Activated naive CD4-positive, alpha-beta T cell treated with anti-CD3 and anti-CD28 coated beads, Interleukin-2, amount 10 ng/mL, durations not matched to agents 7 days and 5 days (primary cell): ENCODE results near the gene ABCB8.
A peak's percentile ranks its signal among the peaks of the same experiment; 100 is the strongest.

Source experiments
- CTCF ChIA-PET: fragments of 350-600 bp; sonication (Branson Sonifier 250); formaldehyde crosslinking; loops from one replicate; lab custom pipeline; 2021; ENCODE audit warnings: antibody characterized with exemption; lab: Charles Lee
- DNase-seq: peaks from one replicate; pipeline ENCODE4 v3.0.0-alpha.2; 2020
- H3K27ac Mint-ChIP-seq: one replicate; pipeline ENCODE4 v1.8.0; 2021; ENCODE audit warnings: mild to moderate bottlenecking, moderate library complexity, mixed read lengths
- H3K27me3 Mint-ChIP-seq: one replicate; pipeline ENCODE4 v1.8.0; 2021; ENCODE audit warnings: mild to moderate bottlenecking, mixed read lengths
- H3K36me3 Mint-ChIP-seq: one replicate; pipeline ENCODE4 v1.8.0; 2021; ENCODE audit warnings: mixed read lengths
- H3K4me1 Mint-ChIP-seq: one replicate; pipeline ENCODE4 v1.8.0; 2021; ENCODE audit warnings: mixed read lengths
- H3K4me3 Mint-ChIP-seq: one replicate; pipeline ENCODE4 v1.8.0; 2021; ENCODE audit warnings: mild to moderate bottlenecking, moderate library complexity, mixed read lengths
- H3K9me3 Mint-ChIP-seq: one replicate; pipeline ENCODE4 v1.8.0; 2021; ENCODE audit warnings: mixed read lengths

Gene ABCB8

DNA sequence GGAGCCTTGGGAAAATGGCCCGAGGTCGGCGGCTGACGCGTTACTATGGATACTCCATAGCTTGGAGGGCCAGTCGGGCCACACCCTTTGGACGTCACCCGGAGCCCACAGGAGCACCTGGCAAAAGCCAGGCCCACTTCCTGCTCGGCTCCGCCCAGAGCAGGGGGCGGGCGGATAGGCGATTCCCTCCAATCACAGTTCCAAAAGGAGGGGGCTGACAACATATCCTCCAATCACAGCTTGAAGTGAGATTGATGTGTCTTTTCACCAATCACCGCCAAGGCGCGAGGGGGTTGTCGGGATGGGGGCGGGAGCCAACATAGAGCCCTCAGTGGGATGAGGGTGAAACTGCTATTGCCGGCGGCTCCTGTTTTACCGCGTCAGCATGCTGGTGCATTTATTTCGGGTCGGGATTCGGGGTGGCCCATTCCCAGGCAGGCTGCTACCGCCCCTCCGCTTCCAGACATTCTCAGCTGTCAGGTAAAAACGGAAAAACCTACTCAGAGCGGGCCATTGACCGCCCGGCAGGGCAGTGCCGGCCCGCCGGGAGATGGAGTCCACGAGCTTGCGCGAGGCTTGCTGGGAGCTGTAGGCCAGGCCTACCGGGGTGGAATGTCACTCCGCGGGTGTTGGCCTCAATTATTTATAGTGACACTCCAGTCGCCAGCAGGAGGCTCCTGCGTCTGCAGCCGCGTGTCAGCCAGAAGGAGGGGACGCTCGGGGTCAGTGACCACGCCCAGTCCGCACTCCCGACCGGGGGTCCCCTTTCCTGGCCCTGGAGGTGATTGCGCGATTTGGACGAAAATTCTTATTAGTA is at the start of gene ABCB8:
Gene ABCB8, plus strand, starts transcription at position 320 of the 817 bp plus-strand sequence. Its CDS starts 66 bp downstream, at position 386.
- CTCF ChIA-PET: interaction anchor here (0.6 to 2.5 kb wide), 11 partner anchors 9 to 276 kb away, joined by 3 to 9 read pairs (median 3); no protein-coding TSS in a partner anchor

DNA sequence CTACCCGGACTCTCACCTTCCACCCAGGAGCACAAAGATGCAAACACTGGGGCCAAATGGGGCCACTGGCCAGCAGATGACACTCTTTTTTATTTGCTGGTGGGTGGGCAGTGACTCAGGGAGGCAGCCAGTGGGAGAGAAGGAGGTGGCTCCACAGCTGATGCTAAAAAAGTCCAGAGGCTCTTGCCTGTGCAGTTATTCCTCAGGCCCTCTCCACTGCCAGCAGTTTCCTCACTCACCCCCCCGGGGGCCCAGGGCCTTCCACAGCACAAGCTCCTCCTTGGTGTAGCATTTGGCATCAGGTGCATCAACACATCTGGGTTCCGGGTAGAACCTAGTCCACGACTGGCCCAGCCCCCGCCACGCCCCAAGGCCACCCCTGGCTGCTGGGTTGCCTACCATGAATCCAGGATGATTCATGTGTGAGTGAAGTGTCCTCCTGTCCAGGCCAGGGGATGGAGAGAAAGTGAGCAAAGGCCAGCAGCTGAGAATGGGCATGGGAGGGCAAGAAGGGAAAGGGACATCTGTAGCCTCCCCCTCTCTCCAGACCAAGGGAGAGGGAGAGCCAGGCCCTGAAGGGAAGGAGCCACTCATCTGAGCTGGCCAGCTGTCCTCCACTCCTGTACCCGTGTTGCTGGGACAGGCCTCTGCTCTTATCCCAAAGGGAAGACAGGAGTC is 48.4 kb upstream of the ABCB8 start:
- H3K27ac Mint-ChIP-seq: no peak overlapping the region
- H3K9me3 Mint-ChIP-seq: no peaks in the 10 kb centered on the region
- CTCF ChIA-PET: interaction anchor here (0.7 to 2.3 kb wide), 8 partner anchors 9 to 131 kb away, joined by 3 to 11 read pairs (median 4); no protein-coding TSS in a partner anchor
- H3K4me1 Mint-ChIP-seq: peaks cover 30% of the 10 kb centered on the region
- peaks cover 92% of the 10 kb centered on the region for H3K27me3 Mint-ChIP-seq
- H3K4me3 Mint-ChIP-seq: no peak overlapping the region
- H3K36me3 Mint-ChIP-seq: peaks cover 5% of the 10 kb centered on the region
- no peak for DNase-seq

More for the DNA sequence above, at the start of gene ABCB8:
- peak; percentile 99 for DNase-seq
- H3K9me3 Mint-ChIP-seq: no peaks in the 10 kb centered on the region
- H3K27ac Mint-ChIP-seq: peak within 1 kb of the TSS; percentile 91
- H3K36me3 Mint-ChIP-seq: peaks cover 4% of the 10 kb centered on the region
- H3K4me1 Mint-ChIP-seq: peaks cover 26% of the 10 kb centered on the region
- peak within 1 kb of the TSS; percentile 93 for H3K4me3 Mint-ChIP-seq
- H3K27me3 Mint-ChIP-seq: peaks cover 28% of the 10 kb centered on the region

DNA sequence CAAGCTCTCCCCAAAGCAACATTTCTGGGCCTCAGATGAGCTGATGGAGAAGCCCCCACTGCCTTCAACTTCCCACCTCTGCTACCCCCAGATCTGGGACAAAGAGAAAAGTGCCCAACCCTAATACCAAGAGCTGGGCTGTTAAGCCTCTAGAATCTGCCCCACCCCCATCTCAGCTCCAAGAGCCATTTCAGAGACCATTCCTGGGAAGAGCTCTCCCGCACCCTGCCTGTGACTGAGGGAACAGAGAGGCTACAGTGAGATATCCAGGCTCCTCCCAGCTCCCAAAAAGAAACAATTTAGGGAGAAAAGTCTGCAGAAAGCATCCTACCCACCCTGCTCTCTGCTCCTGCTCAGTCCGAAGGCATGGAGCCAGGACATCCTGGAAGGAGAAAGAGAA is 47.6 kb upstream of the ABCB8 start:
- no peak overlapping the region for H3K4me3 Mint-ChIP-seq
- DNase-seq: no peak
- H3K27ac Mint-ChIP-seq: no peak overlapping the region
- H3K27me3 Mint-ChIP-seq: peaks cover 92% of the 10 kb centered on the region
- peaks cover 5% of the 10 kb centered on the region for H3K36me3 Mint-ChIP-seq
- no peaks in the 10 kb centered on the region for H3K9me3 Mint-ChIP-seq
- CTCF ChIA-PET: interaction anchor here (0.5 to 2.3 kb wide), 7 partner anchors 8 to 329 kb away, joined by 3 to 11 read pairs (median 4); no protein-coding TSS in a partner anchor
- H3K4me1 Mint-ChIP-seq: peaks cover 24% of the 10 kb centered on the region

DNA sequence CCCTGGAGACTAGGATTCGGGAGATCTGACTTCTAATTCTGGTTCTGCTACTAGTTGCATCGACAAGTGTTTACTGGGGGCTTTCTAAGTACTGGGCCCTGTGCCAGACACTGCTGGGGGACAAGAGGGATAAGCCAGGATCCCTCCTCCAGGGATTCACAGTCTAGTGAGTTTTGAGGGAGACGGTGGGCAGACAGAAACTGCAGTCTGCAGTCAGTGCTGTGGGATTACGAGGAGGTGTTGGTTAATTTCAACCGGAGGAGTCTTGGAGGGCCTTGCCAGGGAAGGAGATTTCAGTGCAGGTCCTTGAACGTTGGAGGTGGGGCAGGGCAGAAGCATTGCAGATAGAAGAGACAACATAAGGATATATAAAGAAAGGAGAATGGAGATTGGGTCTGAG is 46.6 kb upstream of the ABCB8 start:
- no peak for DNase-seq
- Mint-ChIP-seq H3K27ac (no peak overlapping the region), H3K9me3 (no peaks in the 10 kb centered on the region), H3K27me3 (peaks cover 92% of the 10 kb centered on the region), H3K36me3 (peaks cover 5% of the 10 kb centered on the region), H3K4me1 (peaks cover 24% of the 10 kb centered on the region), H3K4me3 (no peak overlapping the region)
- CTCF ChIA-PET: interaction anchor here (6.0 kb wide), 1 partner anchor 18 kb away, joined by 91 read pairs; no protein-coding TSS in a partner anchor

DNA sequence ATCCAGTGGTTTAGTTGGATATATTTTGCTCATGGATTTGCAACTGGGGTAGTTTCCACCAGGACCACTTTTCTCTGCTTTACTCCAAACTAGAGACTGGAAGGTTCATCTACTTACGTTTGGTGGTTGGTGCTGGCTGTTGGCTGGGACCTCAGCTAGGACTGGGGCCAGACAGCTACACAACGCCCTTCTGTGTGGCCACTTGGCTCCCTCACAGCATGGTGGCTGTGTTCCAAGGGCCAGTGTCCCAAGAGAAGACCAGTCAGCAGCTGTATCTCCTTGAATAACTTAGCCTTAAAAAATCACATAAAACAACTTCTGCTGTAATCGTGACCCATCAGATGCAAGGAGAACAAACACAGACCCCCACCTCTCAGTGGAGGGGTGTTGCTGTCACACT is 45.9 kb upstream of the ABCB8 start:
- Mint-ChIP-seq H3K9me3 (no peaks in the 10 kb centered on the region), H3K27me3 (peaks cover 85% of the 10 kb centered on the region), H3K4me3 (no peak overlapping the region), H3K36me3 (no peaks in the 10 kb centered on the region), H3K4me1 (peaks cover 21% of the 10 kb centered on the region), H3K27ac (no peak overlapping the region)
- no peak for DNase-seq
- CTCF ChIA-PET: interaction anchor here (6.0 kb wide), 1 partner anchor 19 kb away, joined by 91 read pairs; no protein-coding TSS in a partner anchor

DNA sequence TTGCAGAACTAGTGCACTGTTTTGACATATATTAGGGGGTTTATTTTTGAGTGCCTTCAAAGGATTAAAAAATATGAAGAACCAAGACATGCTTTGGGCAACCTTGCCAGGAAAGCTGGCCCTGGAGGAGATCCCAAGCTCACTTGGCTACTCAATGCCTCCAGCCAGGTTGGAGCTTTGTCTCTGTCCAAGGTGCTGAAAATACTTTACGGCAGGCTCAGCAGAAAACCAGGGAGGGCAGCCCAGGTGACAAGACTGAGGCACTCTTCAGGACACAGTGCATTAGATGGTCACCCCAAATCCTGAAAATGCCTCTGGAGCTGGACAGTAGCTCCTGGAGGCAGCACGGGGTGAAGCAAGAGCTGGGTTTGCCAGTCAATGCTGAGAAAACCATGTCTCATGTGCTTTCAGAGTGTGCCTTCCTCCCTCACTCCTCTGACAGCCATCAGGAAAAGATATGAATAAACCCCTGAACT is 44.3 kb upstream of the ABCB8 start:
- CTCF ChIA-PET: interaction anchor here (0.7 to 6.0 kb wide), 16 partner anchors 8 to 108 kb away, joined by 3 to 91 read pairs (median 4); no protein-coding TSS in a partner anchor
- Mint-ChIP-seq H3K4me1 (peaks cover 28% of the 10 kb centered on the region), H3K27ac (no peak overlapping the region), H3K4me3 (no peak overlapping the region), H3K36me3 (no peaks in the 10 kb centered on the region), H3K27me3 (peaks cover 84% of the 10 kb centered on the region), H3K9me3 (no peaks in the 10 kb centered on the region)
- peak; percentile 72 for DNase-seq

DNA sequence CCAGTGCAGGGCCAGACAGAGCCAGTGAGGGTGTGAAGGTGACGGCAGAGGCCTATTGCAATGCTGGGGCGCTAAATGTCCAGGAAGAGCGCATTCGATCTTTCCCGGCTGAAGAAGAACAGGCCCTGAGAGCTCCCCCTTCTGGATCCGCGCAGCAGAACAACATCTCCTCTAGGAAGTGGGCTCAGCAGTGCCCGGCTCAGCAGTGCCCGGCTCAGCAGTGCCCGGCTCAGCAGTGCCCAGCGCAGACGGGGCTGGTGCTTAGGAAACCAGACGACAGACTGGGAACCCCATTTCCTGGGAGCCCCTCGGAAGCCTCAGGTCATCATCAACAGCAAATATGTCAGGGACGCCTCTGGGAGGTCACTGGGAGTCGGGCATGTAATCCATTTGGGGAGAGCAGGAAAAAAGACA is 42.1 kb upstream of the ABCB8 start:
- CTCF ChIA-PET: interaction anchor here (0.6 to 6.0 kb wide), 22 partner anchors 8 to 506 kb away, joined by 3 to 91 read pairs (median 5); no protein-coding TSS in a partner anchor
- Mint-ChIP-seq H3K9me3 (peaks cover 17% of the 10 kb centered on the region), H3K4me1 (peaks cover 39% of the 10 kb centered on the region), H3K4me3 (no peak overlapping the region), H3K27me3 (peaks cover 82% of the 10 kb centered on the region), H3K27ac (no peak overlapping the region), H3K36me3 (peaks cover 8% of the 10 kb centered on the region)
- DNase-seq: peak; percentile 71

DNA sequence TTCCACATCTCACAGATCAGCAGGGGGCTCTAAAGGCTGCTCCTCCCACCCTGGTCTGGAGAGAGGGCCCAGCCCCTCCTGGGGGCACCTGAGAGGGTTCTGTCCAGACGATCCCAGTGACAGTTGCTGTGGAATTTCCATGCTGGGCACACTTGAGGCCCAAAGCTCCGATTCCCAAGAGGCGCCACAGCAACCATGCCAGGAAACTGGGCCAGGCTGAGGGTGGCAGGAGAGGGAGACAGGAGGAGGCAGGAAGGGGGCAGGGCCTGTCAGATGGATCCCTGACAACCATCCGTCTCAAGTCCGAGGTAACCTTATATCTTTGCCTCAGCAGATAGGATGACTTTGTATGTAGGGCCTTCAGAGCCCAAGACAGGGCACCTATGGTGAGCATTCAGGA is 41.7 kb upstream of the ABCB8 start:
- Mint-ChIP-seq H3K4me1 (peaks cover 39% of the 10 kb centered on the region), H3K27me3 (peaks cover 82% of the 10 kb centered on the region), H3K27ac (no peak overlapping the region), H3K36me3 (peaks cover 12% of the 10 kb centered on the region), H3K9me3 (peaks cover 21% of the 10 kb centered on the region), H3K4me3 (no peak overlapping the region)
- CTCF ChIA-PET: interaction anchor here (1.0 to 6.0 kb wide), 10 partner anchors 8 to 108 kb away, joined by 3 to 91 read pairs (median 13); no protein-coding TSS in a partner anchor
- DNase-seq: no peak

DNA sequence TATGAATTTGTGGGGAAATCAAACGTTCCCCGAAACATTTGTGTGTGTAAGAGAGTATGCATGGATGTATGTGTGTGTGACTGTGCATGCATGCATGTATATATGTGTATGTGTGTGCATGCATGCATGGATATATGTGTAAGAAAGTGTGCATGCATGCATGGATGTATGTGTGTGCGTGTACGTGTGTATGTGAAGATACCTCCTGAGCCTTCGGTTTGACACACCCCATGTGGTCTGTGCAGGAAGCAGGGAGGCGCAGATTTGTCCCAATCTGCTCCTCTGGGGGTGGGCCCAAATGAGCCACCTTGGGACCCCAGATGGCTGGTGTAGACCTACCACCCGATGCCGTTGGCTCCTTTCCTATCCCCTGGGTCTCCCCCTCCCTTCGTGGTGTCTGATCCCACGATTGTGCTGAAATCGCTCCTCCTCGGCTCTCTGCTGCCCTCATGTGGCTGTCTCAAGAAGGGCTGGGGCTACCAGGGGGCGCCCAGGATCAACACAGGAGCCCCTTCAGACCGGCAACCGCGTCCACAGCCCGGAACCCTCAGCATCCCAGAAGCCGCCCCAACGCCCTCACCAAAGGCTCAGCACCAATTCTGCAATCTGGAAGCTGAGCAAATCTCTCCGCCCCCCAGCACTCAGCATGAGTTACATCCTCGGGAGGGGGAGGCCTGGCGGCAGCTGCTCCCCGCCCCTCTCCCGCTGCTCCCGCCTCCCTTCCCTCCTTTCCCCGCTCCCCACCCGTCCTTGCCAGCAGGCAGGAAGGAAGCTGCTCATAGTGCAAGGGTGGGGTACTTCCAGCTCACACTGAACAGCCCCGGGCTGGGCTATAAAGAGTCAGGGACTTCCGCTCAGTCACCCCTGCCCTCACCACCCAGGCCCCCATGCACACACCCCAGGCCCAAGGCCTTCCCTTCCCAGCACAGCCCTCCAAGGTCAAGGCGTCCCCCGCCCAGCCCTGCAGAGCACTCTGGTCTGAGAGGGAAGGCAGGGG is 39.7 kb upstream of the ABCB8 start:
- DNase-seq: peak; percentile 81
- CTCF ChIA-PET: interaction anchor here (0.8 to 4.5 kb wide), 10 partner anchors 9 to 90 kb away, joined by 3 to 29 read pairs (median 4); no protein-coding TSS in a partner anchor
- Mint-ChIP-seq H3K27ac (no peak overlapping the region), H3K4me1 (peaks cover 45% of the 10 kb centered on the region), H3K4me3 (peak overlapping the region; percentile 54), H3K9me3 (peaks cover 26% of the 10 kb centered on the region), H3K27me3 (peaks cover 66% of the 10 kb centered on the region), H3K36me3 (peaks cover 14% of the 10 kb centered on the region)

DNA sequence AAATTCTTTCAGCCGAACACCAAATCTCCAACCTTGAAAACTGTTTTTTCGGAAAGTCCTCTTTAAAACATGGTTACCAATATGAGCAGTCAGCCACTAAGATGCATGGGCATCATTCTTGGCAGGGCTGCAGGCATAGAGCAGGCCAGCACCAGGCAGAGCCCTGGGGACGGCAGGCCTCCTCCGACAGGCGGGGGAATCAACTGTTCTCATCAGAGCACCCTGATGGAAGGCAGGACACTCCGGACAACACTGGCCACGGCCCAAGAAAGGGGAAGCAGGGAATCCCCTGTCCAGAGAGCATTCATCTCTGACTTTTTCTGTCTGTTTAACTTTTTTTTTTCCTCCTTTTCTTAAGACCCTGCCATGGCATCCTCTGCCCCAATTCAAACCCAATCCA is 38.8 kb upstream of the ABCB8 start:
- H3K4me1 Mint-ChIP-seq: peaks cover 51% of the 10 kb centered on the region
- H3K9me3 Mint-ChIP-seq: peaks cover 26% of the 10 kb centered on the region
- CTCF ChIA-PET: interaction anchor here (0.8 to 4.5 kb wide), 10 partner anchors 10 to 91 kb away, joined by 3 to 29 read pairs (median 6); no protein-coding TSS in a partner anchor
- H3K4me3 Mint-ChIP-seq: no peak overlapping the region
- peak overlapping the region; percentile 19 for H3K27ac Mint-ChIP-seq
- DNase-seq: no peak
- peaks cover 58% of the 10 kb centered on the region for H3K27me3 Mint-ChIP-seq
- H3K36me3 Mint-ChIP-seq: peaks cover 14% of the 10 kb centered on the region

DNA sequence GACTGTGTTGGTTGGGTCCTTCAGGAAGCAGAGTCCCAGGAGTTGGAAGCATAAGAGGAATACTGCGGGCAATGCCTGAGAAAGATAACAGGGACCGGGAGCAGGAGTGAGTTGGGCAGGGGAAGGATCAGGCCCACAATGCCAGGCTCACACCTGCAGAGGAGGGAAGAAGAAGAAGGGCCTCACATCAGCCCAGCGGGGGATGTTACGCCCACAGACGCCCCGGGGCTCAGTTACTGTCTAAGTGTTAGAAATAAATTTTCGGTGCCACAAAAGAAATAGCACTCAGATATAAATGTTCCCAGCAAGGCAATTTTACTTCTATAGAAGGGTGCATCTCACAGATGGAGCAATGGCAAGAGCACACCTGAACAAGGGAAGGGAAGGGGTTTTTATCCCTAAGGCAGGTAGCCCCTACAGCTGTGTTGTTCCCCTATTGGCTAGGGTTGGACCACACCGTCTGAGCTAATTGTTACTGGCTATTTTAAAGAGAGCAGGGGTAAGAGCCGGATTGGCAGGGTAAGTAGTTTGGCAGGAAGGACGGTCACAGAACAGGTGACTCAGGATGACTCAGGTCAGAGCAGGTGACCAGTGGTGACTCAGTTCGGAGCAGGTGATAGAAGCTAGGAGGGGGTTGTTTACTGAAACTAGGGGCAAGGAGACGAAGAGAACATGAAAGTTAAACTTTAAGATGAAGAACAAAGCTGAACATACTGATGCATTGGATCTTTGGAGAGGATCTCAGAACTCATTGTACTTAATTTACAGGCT is 37.6 kb upstream of the ABCB8 start, which contains the start of gene NOS3:
Gene NOS3, plus strand, starts transcription at position 602 of the 771 bp plus-strand sequence. CDS start 2,787 bp downstream, outside the sequence.
- DNase-seq: no peak
- Mint-ChIP-seq H3K9me3 (peaks cover 26% of the 10 kb centered on the region), H3K4me3 (no peak within 1 kb of the TSS), H3K4me1 (peaks cover 55% of the 10 kb centered on the region), H3K36me3 (peaks cover 14% of the 10 kb centered on the region), H3K27me3 (peaks cover 50% of the 10 kb centered on the region), H3K27ac (peak within 1 kb of the TSS; percentile 13)
- CTCF ChIA-PET: interaction anchor here (0.9 to 4.5 kb wide), 8 partner anchors 17 to 211 kb away, joined by 3 to 29 read pairs (median 4); no protein-coding TSS in a partner anchor

DNA sequence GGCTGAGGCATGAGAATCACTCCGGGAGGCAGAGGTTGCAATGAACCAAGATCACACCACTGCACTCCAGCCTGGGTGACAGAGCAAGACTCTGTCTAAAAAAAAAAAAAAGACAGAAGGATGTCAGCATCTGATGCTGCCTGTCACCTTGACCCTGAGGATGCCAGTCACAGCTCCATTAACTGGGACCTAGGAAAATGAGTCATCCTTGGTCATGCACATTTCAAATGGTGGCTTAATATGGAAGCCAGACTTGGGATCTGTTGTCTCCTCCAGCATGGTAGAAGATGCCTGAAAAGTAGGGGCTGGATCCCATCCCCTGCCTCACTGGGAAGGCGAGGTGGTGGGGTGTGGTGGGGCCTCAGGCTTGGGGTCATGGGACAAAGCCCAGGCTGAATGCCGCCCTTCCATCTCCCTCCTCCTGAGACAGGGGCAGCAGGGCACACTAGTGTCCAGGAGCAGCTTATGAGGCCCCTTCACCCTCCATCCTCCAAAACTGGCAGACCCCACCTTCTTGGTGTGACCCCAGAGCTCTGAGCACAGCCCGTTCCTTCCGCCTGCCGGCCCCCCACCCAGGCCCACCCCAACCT is 36.1 kb upstream of the ABCB8 start:
- H3K27me3 Mint-ChIP-seq: peaks cover 38% of the 10 kb centered on the region
- H3K9me3 Mint-ChIP-seq: peaks cover 26% of the 10 kb centered on the region
- no peak for DNase-seq
- H3K4me3 Mint-ChIP-seq: no peak overlapping the region
- no peak overlapping the region for H3K27ac Mint-ChIP-seq
- CTCF ChIA-PET: interaction anchor here (1.0 to 4.5 kb wide), 6 partner anchors 12 to 103 kb away, joined by 3 to 29 read pairs (median 15); no protein-coding TSS in a partner anchor
- peaks cover 55% of the 10 kb centered on the region for H3K4me1 Mint-ChIP-seq
- peaks cover 14% of the 10 kb centered on the region for H3K36me3 Mint-ChIP-seq
